Upper lobe of right lung (tissue), 1 donor: Measurements from ENCODE around the gene MDM2. TPM values are rescaled to one million over a fixed set of nuclear protein-coding genes. Genes with fewer than 3 reads are reported as not detected.
A peak's percentile ranks its signal among the peaks of the same experiment; 100 is the strongest.
"Not testable (repeated sequence)": the region's sequence is repeated elsewhere in the genome, so short reads cannot be mapped to it uniquely, and the experiment has no call there.

ENCODE experiments used
- ATAC-seq: fragments of 200-7000 bp; cut with Tn5 transposase; one replicate; pipeline ENCODE4 v1.9.1; 2020; ENCODE audit warnings: mild to moderate bottlenecking, moderate library complexity
- DNase-seq: peaks from one replicate; pipeline ENCODE4 v3.0.0-alpha.2; 2020
- H3K27ac ChIP-seq: fragments of 200-600 bp; one replicate; pipeline ENCODE4 v1.8.0; 2022
- H3K27me3 ChIP-seq: fragments of 200-600 bp; one replicate; pipeline ENCODE4 v1.8.0; 2022; ENCODE audit warnings: mild to moderate bottlenecking
- H3K36me3 ChIP-seq: fragments of 200-600 bp; one replicate; pipeline ENCODE4 v1.8.0; 2022
- H3K4me1 ChIP-seq: fragments of 200-600 bp; one replicate; pipeline ENCODE4 v1.8.0; 2022
- H3K4me3 ChIP-seq: fragments of 200-600 bp; one replicate; pipeline ENCODE4 v1.8.0; 2022; ENCODE audit warnings: mild to moderate bottlenecking
- H3K9me3 ChIP-seq: fragments of 200-600 bp; one replicate; pipeline ENCODE4 v1.8.0; 2022
- CTCF ChIP-seq: fragments of 200-600 bp; IDR thresholded peaks from one replicate; pipeline ENCODE4 v1.8.0; 2022; ENCODE audit warnings: antibody characterized with exemption
- intact Hi-C: fragments of 100-400 bp; cut with DNase I; formaldehyde crosslinking; loops from one replicate; pipeline ENCODE4 v1.11.0; 2022
- total RNA-seq: library from RNA; stranded (reverse); fragmentation: NEBNext Ultra II Directional; extraction: Animal tissue kit (Norgen Biotek cat#: 25700); gene quantifications from one replicate; pipeline ENCODE4 v1.2.1, GENCODE V29; 2021
- donor health status: DM: no; HTN: yes; CAD: no; lungs with severe emphysema.

The MDM2 gene
- total RNA-seq, 1 donor from 2014 or later, result 198 TPM

- ATAC-seq (no peak), DNase-seq (no peak)
- Histone ChIP-seq H3K4me3 (no peak overlapping the region), H3K9me3 (no peaks in the 10 kb centered on the region), H3K36me3 (peaks cover 8% of the 10 kb centered on the region), H3K4me1 (peaks cover 8% of the 10 kb centered on the region), H3K27me3 (no peaks in the 10 kb centered on the region), H3K27ac (no peak overlapping the region)
- intact Hi-C loops, result no loop called here
- TF ChIP-seq CTCF, result no peak
Observed at GRCh38 chr12:68804657-68805591, 3.1 kb upstream of the MDM2 start.

GRCh38 chr12:68805592-68806120 is 2.3 kb upstream of the MDM2 start:
- H3K4me1 ChIP-seq, result peaks cover 8% of the 10 kb centered on the region

GRCh38 chr12:68806488-68807237 is 1.3 kb upstream of the MDM2 start:
- TF ChIP-seq CTCF, result no peak
- DNase-seq (no peak), ATAC-seq (no peak)
- no peaks in the 10 kb centered on the region for H3K9me3 ChIP-seq
- H3K36me3 ChIP-seq, result peaks cover 25% of the 10 kb centered on the region
- peaks cover 14% of the 10 kb centered on the region for H3K4me1 ChIP-seq
- no peaks in the 10 kb centered on the region for H3K27me3 ChIP-seq
- H3K4me3 ChIP-seq, result peak overlapping the region; percentile 96
- intact Hi-C loops, result no loop called here
- peak overlapping the region; percentile 98 for H3K27ac ChIP-seq

More at GRCh38 chr12:68805592-68806120, 2.3 kb upstream of the MDM2 start:
- Histone ChIP-seq H3K36me3 (peaks cover 15% of the 10 kb centered on the region), H3K27me3 (no peaks in the 10 kb centered on the region), H3K4me3 (no peak overlapping the region), H3K27ac (no peak overlapping the region), H3K9me3 (no peaks in the 10 kb centered on the region)
- TF ChIP-seq CTCF, result no peak
- ATAC-seq (no peak), DNase-seq (no peak)
- intact Hi-C loops, result no loop called here

- H3K4me1 ChIP-seq, result peaks cover 20% of the 10 kb centered on the region
- DNase-seq, ATAC-seq, H3K27me3 ChIP-seq, intact Hi-C loops, H3K9me3 ChIP-seq: not testable (repeated sequence)
- H3K27ac ChIP-seq, result peak overlapping the region; percentile 98
- peak overlapping the region; percentile 96 for H3K4me3 ChIP-seq
- H3K36me3 ChIP-seq, result peaks cover 31% of the 10 kb centered on the region
Observed at GRCh38 chr12:68807274-68807575, 752 bp upstream of the MDM2 start.

- Histone ChIP-seq H3K27ac (peak overlapping the region; percentile 98), H3K27me3 (no peaks in the 10 kb centered on the region), H3K4me1 (peaks cover 33% of the 10 kb centered on the region), H3K9me3 (no peaks in the 10 kb centered on the region), H3K36me3 (peaks cover 44% of the 10 kb centered on the region), H3K4me3 (peak overlapping the region; percentile 96)
- TF ChIP-seq CTCF, result no peak
- ATAC-seq (peak; percentile 77), DNase-seq (peak; percentile 92)
- intact Hi-C loops, result no loop called here
Observed at GRCh38 chr12:68808388-68809189, 612 bp downstream of the MDM2 start.
